HEK293 (cell line): ENCODE data around the gene SPOCK3.

Experiments
- CTCF ChIA-PET: fragments of 350-600 bp; formaldehyde crosslinking; extraction: SDS; loops from one replicate; lab custom pipeline; 2021; ENCODE audit warnings: antibody characterized with exemption; lab: Yijun Ruan, JAX
- POLR2A ChIA-PET: fragments of 300-600 bp; formaldehyde crosslinking; extraction: SDS; loops from one replicate; lab custom pipeline; 2020; ENCODE audit warnings: antibody characterized with exemption, inconsistent platforms; lab: Yijun Ruan, JAX
- H3K27ac ChIP-seq: fragments of 200-500 bp; sonication (Bioruptor generic); 2 replicates; pipeline ENCODE4 v1.5.1; 2014; ENCODE audit warnings: low read depth, low read length, control low read depth, inconsistent platforms; ENCODE audit errors: extremely low read depth
- H3K36me3 ChIP-seq, 2 experiments: fragments of 200-500 bp in 1 of 2; sonication (Bioruptor generic) in 1 of 2; 1 replicate in 1 of 2; 2 replicates in 1 of 2; pipeline ENCODE4 v1.5.1; 2014 to 2017; ENCODE audit warnings: inconsistent platforms in 2 of 2, low read length in 2 of 2; ENCODE audit not compliant: control insufficient read depth in 2 of 2, insufficient read depth in 1 of 2
- H3K4me1 ChIP-seq: fragments of 200-500 bp; sonication (Bioruptor generic); 2 replicates; pipeline ENCODE4 v1.5.1; 2014; ENCODE audit warnings: mild to moderate bottlenecking, low read length, inconsistent platforms; ENCODE audit not compliant: control insufficient read depth, insufficient read depth
- H3K4me3 ChIP-seq: 2 replicates; pipeline ENCODE4 v1.5.1; 2011; ENCODE audit warnings: low read depth, mild to moderate bottlenecking, control low read depth, low read length, moderate library complexity
- H3K9me3 ChIP-seq: fragments of 200-500 bp; sonication (Bioruptor generic); 2 replicates; pipeline ENCODE4 v1.5.1; 2014; ENCODE audit warnings: low read depth, low read length, inconsistent platforms; ENCODE audit not compliant: control insufficient read depth, insufficient read depth
- GFI1B ChIP-seq: fragments of 450-650 bp; formaldehyde crosslinking; IDR thresholded peaks from 2 replicates; pipeline ENCODE4 v1.5.1; 2016; ENCODE audit warnings: missing biosample characterization, missing genetic modification characterization
- GLI2 ChIP-seq: fragments of 450-650 bp; formaldehyde crosslinking; IDR thresholded peaks from 2 replicates; pipeline ENCODE4; 2017; ENCODE audit warnings: missing biosample characterization, missing genetic modification characterization, low read depth, borderline replicate concordance
- KLF9 ChIP-seq: fragments of 450-650 bp; formaldehyde crosslinking; IDR thresholded peaks from 2 replicates; pipeline ENCODE4 v1.5.1; 2016; ENCODE audit warnings: missing biosample characterization, missing genetic modification characterization, low read depth
- RBAK ChIP-seq: fragments of 450-650 bp; formaldehyde crosslinking; IDR thresholded peaks from 2 replicates; pipeline ENCODE4 v1.5.1; 2016; ENCODE audit warnings: missing biosample characterization, missing genetic modification characterization
- SALL2 ChIP-seq: fragments of 450-650 bp; formaldehyde crosslinking; IDR thresholded peaks from 2 replicates; pipeline ENCODE4 v1.5.0; 2017; ENCODE audit warnings: missing biosample characterization, mild to moderate bottlenecking, missing genetic modification characterization, borderline replicate concordance
- SP3 ChIP-seq: fragments of 450-650 bp; formaldehyde crosslinking; IDR thresholded peaks from 2 replicates; pipeline ENCODE4 v1.5.1; 2016; ENCODE audit warnings: missing biosample characterization, missing genetic modification characterization
- YY2 ChIP-seq: fragments of 450-650 bp; formaldehyde crosslinking; IDR thresholded peaks from 2 replicates; pipeline ENCODE4 v1.5.1; 2016; ENCODE audit warnings: missing biosample characterization, missing genetic modification characterization
- ZBTB20 ChIP-seq: fragments of 450-650 bp; formaldehyde crosslinking; IDR thresholded peaks from 2 replicates; pipeline ENCODE4 v1.5.1; 2016; ENCODE audit warnings: missing biosample characterization, missing genetic modification characterization
- ZBTB26 ChIP-seq: fragments of 450-650 bp; formaldehyde crosslinking; optimal IDR thresholded peaks from 2 replicates; pipeline ENCODE3; 2016; ENCODE audit warnings: missing biosample characterization, mild to moderate bottlenecking, missing genetic modification characterization
- ZBTB8A ChIP-seq: fragments of 450-650 bp; formaldehyde crosslinking; IDR thresholded peaks from 2 replicates; pipeline ENCODE4 v1.5.1; 2016; ENCODE audit warnings: missing biosample characterization, missing genetic modification characterization
- ZFHX2 ChIP-seq: fragments of 450-650 bp; formaldehyde crosslinking; conservative IDR thresholded peaks from 2 replicates; pipeline ENCODE4 v1.5.1; 2016; ENCODE audit warnings: missing biosample characterization, missing genetic modification characterization
- ZNF148 ChIP-seq: fragments of 450-650 bp; formaldehyde crosslinking; IDR thresholded peaks from 2 replicates; pipeline ENCODE4 v1.5.0; 2017; ENCODE audit warnings: missing biosample characterization, missing genetic modification characterization, borderline replicate concordance
- ZNF169 ChIP-seq: fragments of 450-650 bp; formaldehyde crosslinking; IDR thresholded peaks from 2 replicates; pipeline ENCODE4 v1.5.1; 2016; ENCODE audit warnings: missing biosample characterization, missing genetic modification characterization
- ZNF174 ChIP-seq: fragments of 450-650 bp; formaldehyde crosslinking; IDR thresholded peaks from 2 replicates; pipeline ENCODE4 v1.5.0; 2017; ENCODE audit warnings: missing biosample characterization, mild to moderate bottlenecking, missing genetic modification characterization
- ZNF19 ChIP-seq: fragments of 450-650 bp; formaldehyde crosslinking; IDR thresholded peaks from 2 replicates; pipeline ENCODE4; 2016; ENCODE audit warnings: missing biosample characterization, missing genetic modification characterization, low read depth
- ZNF2 ChIP-seq: fragments of 450-650 bp; formaldehyde crosslinking; IDR thresholded peaks from 2 replicates; pipeline ENCODE4 v1.5.1; 2016; ENCODE audit warnings: missing biosample characterization, missing genetic modification characterization
- ZNF266 ChIP-seq: fragments of 450-650 bp; formaldehyde crosslinking; IDR thresholded peaks from 2 replicates; pipeline ENCODE4 v1.5.1; 2016; ENCODE audit warnings: missing biosample characterization, missing genetic modification characterization, low read depth
- ZNF354C ChIP-seq: fragments of 450-650 bp; formaldehyde crosslinking; IDR thresholded peaks from 2 replicates; pipeline ENCODE4 v1.5.1; 2016; ENCODE audit warnings: missing biosample characterization, missing genetic modification characterization, low read depth, borderline replicate concordance
- ZNF449 ChIP-seq: fragments of 450-650 bp; formaldehyde crosslinking; IDR thresholded peaks from 2 replicates; pipeline ENCODE4 v1.5.1; 2017; ENCODE audit warnings: missing biosample characterization, mild to moderate bottlenecking, missing genetic modification characterization, moderate library complexity
- ZNF529 ChIP-seq: fragments of 450-650 bp; formaldehyde crosslinking; IDR thresholded peaks from 2 replicates; pipeline ENCODE4 v1.5.1; 2017; ENCODE audit warnings: missing genetic modification characterization, missing biosample characterization; ENCODE audit not compliant: insufficient replicate concordance
- ZNF561 ChIP-seq: fragments of 450-650 bp; IDR thresholded peaks from 2 replicates; pipeline ENCODE4 v1.5.1; 2018; ENCODE audit warnings: missing biosample characterization, missing genetic modification characterization, borderline replicate concordance
- ZNF747 ChIP-seq: fragments of 450-650 bp; formaldehyde crosslinking; IDR thresholded peaks from 2 replicates; pipeline ENCODE4 v1.5.1; 2016; ENCODE audit warnings: missing biosample characterization, missing genetic modification characterization
- TF ChIP-seq, protein P1 (sequence below): fragments of 450-650 bp; formaldehyde crosslinking; IDR thresholded peaks from 2 replicates; pipeline ENCODE4 v1.5.1; 2016; ENCODE audit warnings: missing biosample characterization, missing genetic modification characterization
- TF ChIP-seq, protein P2 (sequence below): fragments of 450-650 bp; formaldehyde crosslinking; IDR thresholded peaks from 2 replicates; pipeline ENCODE4 v1.5.1; 2016; ENCODE audit warnings: missing biosample characterization, missing genetic modification characterization

SPOCK3 gene

GRCh38 chr4:167183036-167183435, 51.3 kb downstream of the SPOCK3 start:
- Histone ChIP-seq H3K4me1 (no peaks in the 10 kb centered on the region), H3K27ac (no peak overlapping the region), H3K36me3 (no peaks in the 10 kb centered on the region), H3K4me3 (no peak overlapping the region), H3K9me3 (no peaks in the 10 kb centered on the region)
- POLR2A ChIA-PET: no interaction called here
- TF ChIP-seq ZFHX2 (tag by site-specific recombination) (no peak), ZNF449 (tag by site-specific recombination) (0 out of 2 replicates have a peak, but pooled peaks have one; percentile 29)
- CTCF ChIA-PET: no interaction called here

GRCh38 chr4:167177925-167178324, 56.4 kb downstream of the SPOCK3 start:
- no peaks in the 10 kb centered on the region for H3K36me3 ChIP-seq
- no peaks in the 10 kb centered on the region for H3K9me3 ChIP-seq
- CTCF ChIA-PET: no interaction called here
- no peak overlapping the region for H3K27ac ChIP-seq
- H3K4me1 ChIP-seq: no peaks in the 10 kb centered on the region
- H3K4me3 ChIP-seq: no peak overlapping the region
- TF ChIP-seq ZBTB26 (tag by site-specific recombination) (no peak), ZNF747 (tag by site-specific recombination) (no peak), ZNF174 (tag by site-specific recombination) (no peak), SP3 (tag by site-specific recombination) (no peak), SALL2 (tag by site-specific recombination) (no peak), ZNF19 (no peak), ZNF266 (no peak), ZNF169 (tag by site-specific recombination) (no peak), GLI2 (tag by site-specific recombination) (no peak), ZNF354C (tag by site-specific recombination) (no peak), ZNF2 (tag by site-specific recombination) (no peak), RBAK (tag by site-specific recombination) (no peak), ZNF561 (tag by site-specific recombination) (no peak), ZBTB8A (tag by site-specific recombination) (no peak)
- TF ChIP-seq, protein P1, sequence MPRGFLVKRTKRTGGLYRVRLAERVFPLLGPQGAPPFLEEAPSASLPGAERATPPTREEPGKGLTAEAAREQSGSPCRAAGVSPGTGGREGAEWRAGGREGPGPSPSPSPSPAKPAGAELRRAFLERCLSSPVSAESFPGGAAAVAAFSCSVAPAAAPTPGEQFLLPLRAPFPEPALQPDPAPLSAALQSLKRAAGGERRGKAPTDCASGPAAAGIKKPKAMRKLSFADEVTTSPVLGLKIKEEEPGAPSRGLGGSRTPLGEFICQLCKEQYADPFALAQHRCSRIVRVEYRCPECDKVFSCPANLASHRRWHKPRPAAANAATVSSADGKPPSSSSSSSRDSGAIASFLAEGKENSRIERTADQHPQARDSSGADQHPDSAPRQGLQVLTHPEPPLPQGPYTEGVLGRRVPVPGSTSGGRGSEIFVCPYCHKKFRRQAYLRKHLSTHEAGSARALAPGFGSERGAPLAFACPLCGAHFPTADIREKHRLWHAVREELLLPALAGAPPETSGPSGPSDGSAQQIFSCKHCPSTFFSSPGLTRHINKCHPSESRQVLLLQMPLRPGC (tag by site-specific recombination): no peak
- POLR2A ChIA-PET: no interaction called here

- ChIA-PET POLR2A (no interaction called here), CTCF (no interaction called here)
- Histone ChIP-seq H3K36me3 (no peaks in the 10 kb centered on the region), H3K4me1 (no peaks in the 10 kb centered on the region), H3K9me3 (no peaks in the 10 kb centered on the region), H3K4me3 (no peak overlapping the region), H3K27ac (no peak overlapping the region)
- TF ChIP-seq YY2: no peak
- TF ChIP-seq KLF9 (tag by site-specific recombination): no peak
- no peak for TF ChIP-seq ZNF148 (tag by site-specific recombination)
- TF ChIP-seq GFI1B (tag by site-specific recombination): no peak
- TF ChIP-seq ZNF529 (tag by site-specific recombination): no peak
- TF ChIP-seq, protein P2, sequence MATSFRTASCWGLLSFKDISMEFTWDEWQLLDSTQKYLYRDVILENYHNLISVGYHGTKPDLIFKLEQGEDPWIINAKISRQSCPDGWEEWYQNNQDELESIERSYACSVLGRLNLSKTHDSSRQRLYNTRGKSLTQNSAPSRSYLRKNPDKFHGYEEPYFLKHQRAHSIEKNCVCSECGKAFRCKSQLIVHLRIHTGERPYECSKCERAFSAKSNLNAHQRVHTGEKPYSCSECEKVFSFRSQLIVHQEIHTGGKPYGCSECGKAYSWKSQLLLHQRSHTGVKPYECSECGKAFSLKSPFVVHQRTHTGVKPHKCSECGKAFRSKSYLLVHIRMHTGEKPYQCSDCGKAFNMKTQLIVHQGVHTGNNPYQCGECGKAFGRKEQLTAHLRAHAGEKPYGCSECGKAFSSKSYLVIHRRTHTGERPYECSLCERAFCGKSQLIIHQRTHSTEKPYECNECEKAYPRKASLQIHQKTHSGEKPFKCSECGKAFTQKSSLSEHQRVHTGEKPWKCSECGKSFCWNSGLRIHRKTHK (tag by site-specific recombination): no peak
- TF ChIP-seq ZBTB20 (tag by site-specific recombination): no peak
These were observed 57.4 kb downstream of the SPOCK3 start for GRCh38 chr4:167176723-167177367.
